GM18867 (cell line): ENCODE results near the gene BRD4.
A peak's percentile ranks its signal among the peaks of the same experiment; 100 is the strongest.

Experiments used
- ATAC-seq: cut with Tn5 transposase; IDR thresholded peaks from one replicate; pipeline ENCODE4 v1.9.1; 2021; ENCODE audit warnings: mild to moderate bottlenecking, moderate library complexity; ENCODE audit not compliant: unreplicated experiment

Gene BRD4

DNA sequence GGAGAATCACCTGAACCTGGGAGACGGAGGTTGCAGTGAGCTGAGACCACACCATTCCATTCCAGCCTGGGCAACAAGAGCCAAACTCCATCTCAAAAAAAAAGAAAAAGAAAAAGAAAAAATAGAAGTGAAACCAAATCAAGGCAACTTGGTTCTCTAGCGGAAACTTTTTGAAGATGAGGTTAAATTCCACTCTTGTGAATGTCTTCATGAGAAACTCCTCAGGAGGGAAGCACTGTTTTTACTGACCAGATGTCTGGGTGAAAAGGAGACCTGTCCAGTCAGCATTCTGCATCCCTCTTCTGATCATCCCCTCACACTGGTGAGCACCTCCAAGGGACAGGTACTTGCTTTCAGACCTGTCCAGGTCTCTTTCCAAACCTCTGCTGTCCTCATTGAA, 15.8 kb downstream of the BRD4 start:
- ATAC-seq = no peak

DNA sequence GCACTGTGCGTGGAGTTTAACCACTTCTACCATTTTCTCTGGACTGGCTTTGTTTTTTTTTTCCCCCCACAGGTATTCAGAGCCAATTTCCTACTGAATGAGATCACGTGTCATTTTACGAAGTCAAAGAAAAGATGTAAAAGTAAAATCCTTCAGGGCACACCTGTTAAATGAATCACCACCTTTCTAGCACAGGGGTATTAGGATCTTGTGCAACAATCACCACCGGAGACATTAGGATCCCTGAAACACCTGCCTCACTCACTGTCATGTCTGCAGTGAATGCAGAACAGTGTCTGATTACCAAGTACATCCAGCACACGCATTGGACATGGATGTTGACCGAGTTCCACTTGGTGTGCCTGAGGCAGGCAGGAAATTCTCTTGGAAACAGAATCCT, 17.2 kb downstream of the BRD4 start:
- ATAC-seq = no peak

DNA sequence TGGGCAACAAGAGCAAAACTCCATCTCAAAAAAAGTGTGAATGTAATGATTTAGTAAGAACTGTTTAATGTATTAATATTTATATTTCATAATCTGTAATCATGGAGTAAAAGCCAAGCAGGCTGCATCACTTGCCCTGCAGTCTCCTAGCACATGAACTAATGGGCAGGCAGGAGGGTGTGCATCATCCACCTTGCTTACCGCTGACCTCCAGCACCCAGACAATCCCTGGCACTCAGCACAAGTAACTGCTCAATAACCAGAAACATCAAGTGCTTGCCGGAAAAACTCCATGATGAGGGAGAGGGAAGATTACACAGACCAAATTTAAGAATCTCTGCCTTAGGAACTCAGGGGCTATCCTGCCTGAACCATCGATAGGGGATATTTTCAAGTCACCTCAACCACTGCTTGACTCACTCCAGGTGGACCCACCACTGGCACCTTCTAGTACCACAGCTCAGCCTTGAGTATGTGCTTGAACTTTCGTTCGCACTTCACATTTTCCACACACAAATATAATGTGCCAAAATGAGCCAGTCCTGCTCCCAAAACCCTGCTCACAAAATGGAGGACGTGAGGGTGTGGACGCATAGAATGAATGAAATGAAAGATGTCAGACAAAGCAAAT, 18.6 kb downstream of the BRD4 start:
- ATAC-seq = no peak

DNA sequence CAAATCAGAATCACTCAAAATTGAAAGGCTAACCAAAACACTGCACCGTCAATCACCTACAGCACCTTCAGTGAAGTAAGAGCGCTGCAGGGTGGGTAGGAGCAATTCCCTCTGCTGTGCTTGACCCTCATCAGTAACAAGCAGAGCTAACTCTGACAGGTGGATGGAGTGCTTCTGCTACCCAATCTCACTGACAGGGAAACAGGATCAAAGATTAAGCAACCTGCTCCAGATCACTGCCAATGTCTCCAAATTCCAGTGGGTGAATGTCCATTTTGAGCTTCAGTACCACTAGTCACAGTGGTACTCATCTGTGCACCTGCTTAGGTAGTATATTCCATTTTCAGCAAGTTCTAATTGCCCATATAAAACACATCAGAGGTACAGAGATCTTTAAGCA, 25.2 kb downstream of the BRD4 start:
- ATAC-seq = no peak

DNA sequence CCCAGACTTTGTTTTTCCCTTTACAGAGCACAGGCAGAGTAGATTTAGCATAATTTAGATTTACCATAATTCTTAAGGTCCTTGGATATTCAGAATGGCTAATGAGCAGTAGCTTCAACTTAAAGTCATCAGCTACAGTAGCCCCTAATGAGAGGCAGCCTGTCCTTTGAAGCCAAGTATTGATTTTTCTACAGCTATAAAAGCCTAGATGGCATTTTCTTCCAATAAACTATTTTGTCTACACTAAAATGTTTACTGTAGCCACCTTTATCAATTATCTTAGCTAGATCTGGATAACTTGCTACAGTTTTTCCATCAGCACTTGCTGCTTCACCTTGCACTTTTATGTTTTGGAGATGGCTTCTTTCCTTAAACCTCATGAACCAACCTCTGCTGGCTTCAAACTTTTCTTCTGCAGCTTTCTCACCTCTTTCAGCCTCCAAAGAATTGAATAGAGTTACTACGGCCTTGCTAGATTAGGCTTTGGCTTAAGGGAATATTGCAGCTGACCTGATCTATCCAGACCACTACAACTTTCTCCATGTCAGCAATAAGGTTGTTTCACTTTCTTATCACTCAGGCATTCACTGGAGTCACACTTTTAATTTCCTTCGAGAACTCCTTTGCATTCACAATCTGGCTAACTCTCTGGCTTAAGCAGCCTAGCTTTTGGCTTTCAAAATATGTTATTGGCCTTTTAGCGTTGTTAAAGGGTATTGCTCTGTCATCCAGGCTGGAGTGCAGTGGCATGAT, 26.6 kb downstream of the BRD4 start:
- ATAC-seq = no peak

DNA sequence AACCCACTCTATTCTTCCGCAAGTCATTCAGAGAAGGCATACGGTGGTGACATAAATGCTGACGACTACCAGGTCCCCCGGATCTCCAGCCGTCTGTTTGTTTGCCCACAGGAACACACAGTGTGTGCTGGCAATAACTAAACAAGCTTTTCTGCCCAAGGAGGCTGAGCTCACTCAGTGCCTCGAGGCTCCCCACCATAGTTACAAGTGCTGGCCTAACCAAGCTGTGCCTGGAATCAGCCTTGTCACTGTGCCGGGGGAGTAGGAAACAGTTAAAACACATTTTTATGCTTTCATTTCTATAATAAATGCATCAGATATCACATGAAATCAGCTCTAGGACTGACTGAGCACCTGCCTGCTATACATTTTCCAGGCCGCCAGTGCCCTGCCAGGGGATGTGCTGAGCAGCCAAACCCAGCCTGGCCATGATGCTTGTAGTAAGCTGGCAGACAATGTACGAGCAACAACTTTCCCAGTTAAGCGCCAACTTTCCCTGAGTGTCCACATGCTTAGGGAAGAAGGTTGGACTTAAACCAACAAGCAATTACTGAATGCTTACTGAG, 28.1 kb downstream of the BRD4 start:
- no peak for ATAC-seq

DNA sequence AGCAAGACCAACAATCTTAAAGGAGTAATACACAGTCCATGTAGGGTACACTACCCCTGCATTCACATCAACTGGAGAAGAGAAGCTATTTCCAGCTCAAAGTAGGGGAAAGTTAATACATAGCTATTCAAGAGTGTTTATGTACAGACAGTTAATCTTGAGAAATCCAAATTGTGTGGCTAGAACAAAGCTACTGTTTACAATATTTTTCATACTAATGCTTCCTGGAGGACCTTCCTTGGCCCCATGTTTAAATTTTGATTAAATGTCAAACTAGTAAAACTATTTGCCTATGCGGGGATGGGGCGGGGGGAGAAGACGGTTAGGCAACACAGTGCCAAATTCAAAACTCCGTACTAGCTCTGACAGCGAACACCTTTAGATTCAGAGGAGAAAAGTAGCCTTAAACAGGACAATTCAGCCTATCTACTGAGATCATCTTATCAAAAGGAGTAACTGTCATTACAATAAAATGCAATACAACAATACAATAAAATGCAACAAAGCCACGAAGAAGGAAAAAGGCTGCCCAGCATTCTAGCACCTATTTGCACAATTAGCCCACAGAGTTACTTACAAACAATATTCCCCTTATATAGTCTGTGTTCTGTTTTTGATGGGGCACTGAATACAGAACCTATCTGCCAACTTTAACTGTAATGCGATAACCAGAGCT, 29.1 kb downstream of the BRD4 start:
- no peak for ATAC-seq

DNA sequence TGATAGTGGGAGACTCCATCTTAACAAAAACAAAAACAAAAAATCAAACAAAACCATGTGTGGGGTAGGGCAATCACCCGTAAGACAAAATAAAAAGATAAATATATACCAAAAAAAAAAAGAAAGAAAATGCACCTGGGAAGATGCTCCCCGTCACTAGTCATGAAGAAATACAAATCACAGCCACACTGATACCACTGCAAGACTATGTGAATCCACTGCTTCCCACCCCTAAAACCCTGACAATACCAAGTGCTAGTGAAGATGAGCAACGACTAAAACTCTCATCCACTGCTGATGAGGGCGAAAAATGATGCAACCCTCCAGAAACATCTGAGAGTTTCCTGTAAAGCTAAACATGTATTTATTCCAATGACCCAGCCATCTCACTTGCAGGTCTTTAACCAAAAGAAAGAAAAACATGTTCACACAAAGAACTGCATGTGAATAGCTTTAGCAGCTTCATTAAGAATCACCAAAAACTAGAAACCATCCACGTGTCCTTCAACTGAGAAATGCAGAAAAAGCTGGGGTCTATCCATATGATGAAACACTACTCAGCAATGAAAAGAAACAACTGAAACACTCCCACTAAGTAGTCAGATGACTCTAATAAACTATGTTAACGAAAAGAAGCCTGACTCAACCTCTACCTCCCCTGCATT, 31.7 kb downstream of the BRD4 start:
- no peak for ATAC-seq

DNA sequence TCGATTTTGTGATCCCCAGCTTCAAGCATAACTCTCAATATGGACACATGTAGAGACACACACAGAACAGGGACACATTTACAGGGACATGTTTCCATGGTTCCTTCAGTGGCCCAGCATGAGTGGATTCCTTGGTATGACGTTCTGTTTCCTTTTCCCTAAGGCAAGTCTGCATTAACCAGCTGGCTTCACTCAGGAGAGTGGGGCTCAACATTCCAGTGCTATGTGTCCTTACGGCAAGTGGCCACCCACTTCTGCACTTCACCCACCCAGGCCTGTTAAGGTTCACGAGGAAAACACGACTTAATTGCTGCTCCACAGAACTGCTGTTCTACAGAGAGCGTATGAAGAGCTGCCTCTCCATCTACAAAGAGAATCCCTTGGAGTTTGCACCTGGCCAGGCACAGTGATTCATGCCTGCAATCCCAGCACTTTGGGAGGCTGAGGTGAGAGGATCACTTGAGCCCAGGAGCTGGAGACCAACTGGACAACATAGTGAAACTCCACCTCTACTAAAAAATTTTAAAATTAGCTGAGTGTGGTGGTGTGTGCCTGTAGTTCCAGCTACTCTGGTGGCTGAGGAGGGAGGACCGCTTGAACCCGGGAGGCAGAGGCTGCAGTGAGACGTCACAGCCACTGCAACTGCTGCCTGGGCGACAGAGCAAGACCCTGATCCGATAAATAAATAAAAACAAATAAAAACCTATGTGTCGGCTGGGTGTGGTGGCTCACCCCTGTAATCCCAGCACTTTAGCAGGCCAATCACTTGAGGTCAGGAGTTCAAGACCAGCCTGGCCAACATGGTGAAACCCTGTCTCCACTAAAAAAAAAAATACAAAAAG, 32.5 kb downstream of the BRD4 start:
- ATAC-seq = no peak

DNA sequence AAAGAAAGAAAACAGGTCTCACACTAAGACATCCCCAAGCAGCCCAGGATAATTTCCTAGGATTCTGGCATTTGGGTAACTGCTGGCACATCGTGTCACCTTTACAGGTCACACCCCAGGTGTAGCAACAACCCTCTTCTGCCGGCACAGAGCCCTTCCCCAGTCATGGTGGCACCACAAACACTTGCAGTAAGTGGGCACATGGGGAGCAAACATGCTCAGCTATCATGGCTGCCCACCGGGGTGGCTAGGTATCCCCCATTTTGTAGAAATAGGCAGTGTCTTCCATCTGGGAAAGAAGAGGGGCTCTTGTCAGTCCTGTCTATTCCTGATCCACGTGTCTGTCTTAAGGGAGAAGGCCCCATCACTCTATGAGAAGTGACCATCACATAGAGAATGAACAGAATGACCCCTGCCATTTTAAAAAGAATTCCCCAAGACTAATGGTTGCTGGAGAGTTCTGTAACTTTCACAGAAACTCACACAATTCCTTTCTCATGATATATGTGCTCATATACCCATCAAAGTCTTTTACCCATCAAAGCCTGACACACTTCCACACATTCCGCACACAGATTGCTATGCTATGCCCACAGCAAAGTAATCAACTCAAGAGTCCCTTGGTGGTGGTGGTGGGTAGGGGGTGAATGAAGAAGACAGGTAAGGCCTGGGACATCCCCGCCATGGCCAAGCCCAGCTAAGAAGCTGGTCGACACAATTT, 33.3 kb downstream of the BRD4 start:
- ATAC-seq = no peak

DNA sequence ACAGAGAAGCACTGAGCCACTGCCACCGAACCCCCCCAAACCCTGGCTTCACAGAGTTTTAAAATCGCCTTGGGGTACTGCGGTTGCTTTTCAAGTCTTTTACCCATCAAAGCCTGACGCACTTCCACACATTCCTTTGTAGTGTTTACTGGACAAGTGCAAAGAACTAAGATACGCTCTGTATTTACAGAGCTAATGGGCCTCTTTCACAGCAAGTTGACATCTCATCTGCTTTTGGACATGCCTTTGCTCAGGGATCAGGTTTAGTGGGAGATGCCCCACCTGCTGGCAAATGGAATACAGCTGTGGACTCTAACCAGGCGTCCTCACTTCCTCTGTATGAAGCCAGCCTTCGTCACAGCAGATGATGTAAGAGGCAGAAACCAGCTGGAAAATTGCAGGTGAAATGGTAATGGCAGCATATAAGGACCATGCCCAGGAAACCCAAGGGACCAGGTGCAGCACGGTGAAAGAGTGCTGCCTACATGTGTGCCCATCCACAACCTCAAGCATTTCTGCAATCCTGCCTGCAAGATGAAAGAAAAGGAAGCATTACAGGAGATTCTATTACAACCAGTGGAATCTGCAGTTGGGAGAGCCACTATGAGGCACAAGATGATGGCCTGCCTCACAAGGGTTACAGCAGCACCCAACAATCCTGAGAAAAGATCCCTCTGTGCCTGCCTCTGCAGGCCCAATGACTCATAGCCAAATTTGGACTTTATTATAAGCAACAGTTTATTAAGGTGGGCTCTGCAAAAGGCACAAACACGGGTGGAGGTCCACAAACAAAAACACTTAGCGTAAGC, 34.7 kb downstream of the BRD4 start:
- ATAC-seq = no peak

DNA sequence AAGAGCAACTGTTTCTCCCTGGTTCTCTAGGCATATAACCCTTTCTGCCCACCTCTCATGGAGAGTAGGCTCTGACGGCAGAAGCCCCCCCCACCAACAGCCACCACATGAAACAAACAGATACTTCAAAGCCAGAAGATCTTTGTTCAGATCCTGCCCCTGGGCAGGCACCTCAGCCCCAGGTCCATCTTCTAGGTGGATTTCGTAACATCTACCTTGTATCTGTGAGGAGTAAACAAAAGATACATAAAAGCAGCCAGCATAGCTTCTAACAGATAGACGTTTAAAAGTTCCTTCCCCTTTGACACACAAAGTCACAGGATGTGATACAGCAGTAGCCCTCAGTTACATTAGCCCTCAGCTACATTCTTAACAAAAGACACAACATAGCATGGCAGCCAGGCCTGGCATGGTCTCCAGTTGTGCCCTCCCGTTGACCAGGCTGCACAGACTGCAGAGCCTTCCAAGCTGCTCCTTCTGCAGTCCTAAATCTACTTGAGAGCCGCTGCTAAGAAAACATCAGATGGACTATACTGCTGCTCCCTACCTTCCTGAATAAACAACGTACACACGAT, 35.4 kb downstream of the BRD4 start:
- ATAC-seq = no peak

DNA sequence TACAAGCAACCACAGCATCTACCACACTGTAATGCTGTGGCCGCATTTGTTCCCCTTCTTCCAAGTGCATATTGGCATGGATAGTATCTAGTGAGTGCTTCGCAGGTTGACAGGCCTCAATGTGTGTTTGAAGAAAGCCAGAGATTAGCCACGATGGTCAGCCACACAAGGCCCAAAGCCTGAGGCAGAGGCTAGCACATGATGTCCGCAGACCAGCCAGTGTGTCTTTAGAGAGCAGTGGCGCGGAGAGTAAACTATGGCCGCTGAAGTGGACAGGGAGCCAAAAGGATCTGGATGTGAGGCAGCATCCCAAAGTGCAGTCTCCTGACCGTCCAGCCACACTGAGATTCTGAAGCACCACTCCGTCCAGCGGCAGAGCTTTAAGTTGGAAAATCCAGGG, 36.0 kb downstream of the BRD4 start:
- ATAC-seq = no peak

DNA sequence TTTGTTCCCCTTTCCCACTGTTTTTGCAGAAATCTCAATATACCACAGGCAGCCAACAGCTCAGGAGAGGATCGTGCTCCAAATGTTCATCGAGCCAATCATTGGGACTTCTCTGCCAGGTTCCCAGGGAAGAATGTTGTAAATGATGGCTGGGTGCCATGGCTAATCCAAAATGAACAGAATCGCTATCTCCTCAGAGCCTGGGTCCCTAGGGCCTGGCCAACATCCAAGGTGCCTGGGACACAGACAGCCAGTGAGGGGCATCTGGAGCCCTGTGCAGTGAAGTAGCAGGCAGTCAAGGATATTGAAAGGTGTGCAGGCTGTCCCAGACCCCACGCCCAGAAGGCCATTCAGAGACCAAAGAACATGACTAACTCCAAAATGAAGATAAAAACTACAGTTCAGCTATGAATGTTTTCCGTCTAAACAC, 37.8 kb downstream of the BRD4 start:
- ATAC-seq = no peak

DNA sequence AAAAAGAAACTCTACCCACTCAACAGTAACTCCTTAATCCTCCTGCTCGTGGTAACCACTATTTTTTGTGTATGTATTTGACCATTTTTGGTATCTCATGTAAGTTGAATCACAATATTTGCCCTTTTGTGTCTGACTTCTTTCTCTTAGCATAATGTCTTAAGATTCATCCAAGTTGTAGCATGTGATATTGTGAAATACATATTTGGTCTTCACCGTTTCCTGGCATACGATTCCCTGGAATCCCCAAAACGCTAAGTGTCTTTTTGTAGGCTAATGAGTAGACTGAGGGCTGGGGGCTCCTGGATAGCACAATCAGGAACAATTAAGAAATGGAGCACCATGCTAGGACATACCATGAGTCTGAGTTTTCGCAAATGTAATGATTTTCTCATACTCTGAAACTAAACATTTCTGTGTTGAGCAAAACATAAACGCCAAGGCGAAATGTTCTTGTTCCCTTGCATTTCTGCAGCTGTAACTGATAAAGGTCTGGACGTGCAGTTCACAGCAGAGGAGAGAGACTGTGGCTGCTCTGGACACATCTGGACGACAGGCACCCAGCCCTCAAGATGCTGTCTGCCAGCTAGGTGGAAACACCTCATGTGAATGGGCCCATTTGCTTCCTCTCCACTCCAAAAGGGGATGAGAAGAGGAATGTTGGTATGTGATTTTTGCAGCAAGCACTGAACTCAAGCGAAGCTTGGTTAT, 38.4 kb downstream of the BRD4 start:
- no peak for ATAC-seq

DNA sequence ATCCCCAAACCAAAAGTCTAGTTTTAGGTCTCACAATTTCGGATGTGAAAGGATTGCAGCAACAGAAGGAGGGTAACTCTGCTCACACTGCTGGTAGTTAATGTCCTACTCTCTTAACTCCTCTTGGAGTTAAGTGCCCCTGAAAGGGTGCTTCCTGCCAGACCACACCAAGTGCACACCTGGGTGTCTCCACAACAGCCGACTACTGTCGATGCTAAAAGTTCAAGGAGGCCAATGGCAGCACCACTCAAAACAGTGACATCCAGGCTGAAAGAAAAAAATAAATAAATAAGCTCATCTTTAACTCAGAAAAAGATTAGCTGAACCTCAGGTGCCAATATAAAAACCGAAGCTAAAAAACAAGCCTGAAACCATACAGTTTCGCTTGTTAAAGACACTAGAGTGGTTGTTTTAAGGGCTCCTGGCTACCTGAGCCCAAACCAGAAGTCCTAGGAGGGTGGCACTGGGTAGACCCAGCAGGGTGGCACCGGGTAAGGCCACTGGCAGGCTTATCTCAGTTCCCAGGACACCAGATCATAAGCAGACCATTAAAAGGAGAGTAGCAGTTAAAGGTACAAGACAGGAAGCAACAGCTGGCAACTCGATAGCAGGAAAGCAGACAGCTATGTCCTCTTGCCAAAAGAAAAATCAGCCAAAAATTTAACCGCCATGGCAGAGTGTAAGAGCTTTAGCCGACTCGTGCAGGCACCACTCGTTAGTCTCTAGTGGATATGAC, 39.3 kb downstream of the BRD4 start:
- peak; percentile 49 for ATAC-seq

DNA sequence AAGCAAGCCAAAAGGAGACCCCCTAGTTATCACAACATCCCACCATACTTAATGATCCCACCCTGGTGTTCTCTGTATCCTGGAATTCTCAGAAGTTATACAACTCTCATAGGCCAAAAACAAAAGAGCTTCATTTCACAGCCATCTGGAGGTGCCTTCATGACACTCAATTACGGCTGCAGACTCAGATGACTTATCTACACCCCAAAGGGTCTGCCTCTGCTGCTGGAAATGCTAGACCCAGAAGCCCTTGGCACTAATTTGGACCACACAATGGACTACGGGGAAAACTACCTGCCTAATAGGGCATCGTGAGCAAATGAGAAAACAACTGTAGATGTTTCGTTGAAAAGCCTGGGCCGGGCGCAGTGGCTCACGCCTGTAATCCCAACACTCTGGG, 40.2 kb downstream of the BRD4 start:
- ATAC-seq = no peak
